RWPE2 (cell line): ENCODE measurements around the gene ABTB2.
A peak's percentile ranks its signal among the peaks of the same experiment; 100 is the strongest.

ENCODE experiments used
- ATAC-seq: fragments of 200-7000 bp; cut with Tn5 transposase; 3 replicates; pipeline ENCODE4 v1.9.1; 2021; ENCODE audit warnings: low read depth
- DNase-seq: peaks from one replicate; pipeline ENCODE4 v3.0.0-alpha.2; 2020; ENCODE audit warnings: low spot score
- H3K27ac ChIP-seq: fragments of 450-650 bp; 2 replicates; pipeline ENCODE4 v1.5.1; 2017; ENCODE audit warnings: mild to moderate bottlenecking; ENCODE audit not compliant: poor library complexity, severe bottlenecking
- H3K27me3 ChIP-seq: fragments of 250-450 bp; sonication (Bioruptor Pico); 2 replicates; pipeline ENCODE4 v1.5.1; 2021; ENCODE audit warnings: mild to moderate bottlenecking, moderate library complexity; ENCODE audit not compliant: insufficient read depth, poor library complexity, severe bottlenecking
- H3K36me3 ChIP-seq: fragments of 250-450 bp; sonication (Bioruptor Pico); 2 replicates; pipeline ENCODE4 v1.5.1; 2020; ENCODE audit warnings: low read depth, mild to moderate bottlenecking, moderate library complexity
- H3K4me1 ChIP-seq: fragments of 250-450 bp; sonication (Bioruptor Pico); 2 replicates; pipeline ENCODE4 v1.5.1; 2021; ENCODE audit warnings: mild to moderate bottlenecking, moderate library complexity; ENCODE audit not compliant: insufficient read depth, poor library complexity, severe bottlenecking
- H3K4me3 ChIP-seq: fragments of 250-450 bp; sonication (Bioruptor Pico); 2 replicates; pipeline ENCODE4 v1.5.1; 2021; ENCODE audit warnings: mild to moderate bottlenecking, moderate library complexity; ENCODE audit not compliant: severe bottlenecking
- H3K9me3 ChIP-seq: fragments of 250-450 bp; sonication (Bioruptor Pico); 2 replicates; pipeline ENCODE4 v1.5.1; 2021; ENCODE audit warnings: mild to moderate bottlenecking, moderate library complexity; ENCODE audit not compliant: severe bottlenecking
- TF ChIP-seq, protein P1 (sequence below): fragments of 450-650 bp; IDR thresholded peaks from one replicate; pipeline ENCODE4 v1.5.1; 2017; ENCODE audit warnings: mild to moderate bottlenecking, moderate library complexity; ENCODE audit not compliant: poor library complexity, severe bottlenecking

The ABTB2 gene

DNA sequence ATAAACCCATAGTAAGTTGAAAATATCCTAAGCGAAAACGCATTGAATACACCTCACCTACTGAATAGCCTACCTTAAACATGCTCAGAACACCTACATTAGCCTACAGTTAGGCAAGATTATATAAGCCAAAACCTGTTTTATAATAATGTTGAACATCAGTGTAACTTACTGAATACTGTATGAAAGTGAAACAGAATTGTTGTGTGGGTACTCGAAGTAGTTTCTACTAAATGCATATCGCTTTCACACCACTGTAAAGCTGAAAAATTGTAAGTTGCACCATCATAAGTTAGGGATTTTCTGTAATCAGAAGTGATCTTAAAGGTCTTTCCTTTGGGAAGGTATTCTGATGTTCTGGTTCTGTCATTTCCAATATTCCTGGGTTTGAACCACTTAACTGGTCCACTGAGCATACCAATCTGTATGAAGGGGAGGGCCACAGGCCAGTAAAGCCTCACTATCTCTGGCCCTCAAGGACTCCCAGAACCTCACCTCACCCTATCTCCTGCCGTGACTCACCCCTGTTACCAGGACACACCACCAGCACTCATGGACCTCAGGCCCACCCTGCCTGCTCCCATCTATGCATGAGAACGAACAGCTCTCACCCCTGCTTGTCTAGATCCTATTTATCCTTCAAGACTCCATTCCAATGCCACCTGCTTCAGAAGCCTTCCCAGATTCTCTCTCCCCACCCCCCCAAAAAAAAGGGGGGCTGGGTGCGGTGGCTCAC, 182.4 kb downstream of the ABTB2 start:
- no peak for ATAC-seq
- Histone ChIP-seq H3K9me3 (no peaks in the 10 kb centered on the region), H3K27me3 (no peaks in the 10 kb centered on the region), H3K27ac (no peak overlapping the region), H3K36me3 (no peaks in the 10 kb centered on the region), H3K4me3 (no peak overlapping the region), H3K4me1 (peaks cover 7% of the 10 kb centered on the region)
- no peak for DNase-seq
- TF ChIP-seq, protein P1, sequence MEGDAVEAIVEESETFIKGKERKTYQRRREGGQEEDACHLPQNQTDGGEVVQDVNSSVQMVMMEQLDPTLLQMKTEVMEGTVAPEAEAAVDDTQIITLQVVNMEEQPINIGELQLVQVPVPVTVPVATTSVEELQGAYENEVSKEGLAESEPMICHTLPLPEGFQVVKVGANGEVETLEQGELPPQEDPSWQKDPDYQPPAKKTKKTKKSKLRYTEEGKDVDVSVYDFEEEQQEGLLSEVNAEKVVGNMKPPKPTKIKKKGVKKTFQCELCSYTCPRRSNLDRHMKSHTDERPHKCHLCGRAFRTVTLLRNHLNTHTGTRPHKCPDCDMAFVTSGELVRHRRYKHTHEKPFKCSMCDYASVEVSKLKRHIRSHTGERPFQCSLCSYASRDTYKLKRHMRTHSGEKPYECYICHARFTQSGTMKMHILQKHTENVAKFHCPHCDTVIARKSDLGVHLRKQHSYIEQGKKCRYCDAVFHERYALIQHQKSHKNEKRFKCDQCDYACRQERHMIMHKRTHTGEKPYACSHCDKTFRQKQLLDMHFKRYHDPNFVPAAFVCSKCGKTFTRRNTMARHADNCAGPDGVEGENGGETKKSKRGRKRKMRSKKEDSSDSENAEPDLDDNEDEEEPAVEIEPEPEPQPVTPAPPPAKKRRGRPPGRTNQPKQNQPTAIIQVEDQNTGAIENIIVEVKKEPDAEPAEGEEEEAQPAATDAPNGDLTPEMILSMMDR = no peak

DNA sequence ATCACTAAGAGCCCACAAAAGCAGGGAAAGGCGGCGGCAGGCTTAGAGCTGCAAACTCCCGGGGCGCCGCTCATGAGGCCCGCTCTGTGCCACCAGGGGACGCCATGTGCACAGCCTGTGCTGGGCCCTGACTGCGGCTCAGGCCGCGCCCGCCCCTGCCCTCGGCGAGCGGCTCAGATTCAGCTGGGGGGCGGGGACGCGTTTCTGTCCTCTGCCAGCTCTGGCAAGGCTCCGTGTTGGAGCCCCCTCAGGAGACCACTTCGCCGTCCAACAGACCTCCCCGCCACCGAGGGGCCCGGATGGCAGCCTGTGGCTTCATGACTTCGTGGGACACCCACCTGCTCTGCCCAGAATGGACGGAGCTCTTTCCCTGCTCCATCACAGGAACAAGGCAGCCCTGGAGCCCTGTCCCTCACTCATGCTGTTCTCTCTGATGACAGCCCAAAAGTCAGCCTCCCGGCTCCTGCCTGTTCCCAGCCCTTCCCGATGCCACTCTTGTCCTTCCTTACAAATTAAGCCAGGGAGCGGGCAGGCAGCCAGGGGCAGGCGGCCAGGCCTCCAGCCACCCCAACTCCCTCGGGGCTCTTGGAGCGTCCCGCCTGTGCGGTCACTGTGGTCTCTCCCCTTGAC, 183.3 kb downstream of the ABTB2 start:
- H3K27ac ChIP-seq = no peak overlapping the region
- peaks cover 5% of the 10 kb centered on the region for H3K4me1 ChIP-seq
- H3K9me3 ChIP-seq = no peaks in the 10 kb centered on the region
- peak; percentile 96 for ATAC-seq
- H3K4me3 ChIP-seq = no peak overlapping the region
- no peaks in the 10 kb centered on the region for H3K27me3 ChIP-seq
- TF ChIP-seq, protein P1 = peak; percentile 97
- no peak for DNase-seq
- H3K36me3 ChIP-seq = no peaks in the 10 kb centered on the region

DNA sequence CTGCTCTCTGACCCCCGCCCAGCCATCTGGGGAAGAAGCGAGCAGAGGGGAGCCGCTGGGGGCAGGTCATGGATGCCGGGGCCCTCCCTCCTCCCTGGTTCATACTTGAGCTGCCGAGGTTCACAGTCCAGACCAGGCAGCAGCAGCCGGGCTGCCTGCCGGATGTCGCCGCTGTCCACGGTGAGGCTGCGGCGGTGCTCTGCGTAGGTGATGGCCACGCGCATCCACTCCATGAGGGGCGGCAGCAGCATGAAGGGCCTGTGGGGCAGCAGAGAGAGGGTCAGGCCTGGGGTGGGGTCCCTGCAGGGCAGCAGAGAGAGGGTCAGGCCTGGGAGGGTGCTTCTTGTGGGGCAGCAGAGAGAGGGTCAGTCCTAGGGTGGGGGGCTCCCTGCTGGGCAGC, 184.8 kb downstream of the ABTB2 start:
- Histone ChIP-seq H3K27me3 (no peaks in the 10 kb centered on the region), H3K27ac (no peak overlapping the region), H3K36me3 (no peaks in the 10 kb centered on the region), H3K4me3 (no peak overlapping the region), H3K4me1 (peaks cover 5% of the 10 kb centered on the region), H3K9me3 (no peaks in the 10 kb centered on the region)
- ATAC-seq = no peak
- no peak for DNase-seq
- TF ChIP-seq, protein P1 = no peak

DNA sequence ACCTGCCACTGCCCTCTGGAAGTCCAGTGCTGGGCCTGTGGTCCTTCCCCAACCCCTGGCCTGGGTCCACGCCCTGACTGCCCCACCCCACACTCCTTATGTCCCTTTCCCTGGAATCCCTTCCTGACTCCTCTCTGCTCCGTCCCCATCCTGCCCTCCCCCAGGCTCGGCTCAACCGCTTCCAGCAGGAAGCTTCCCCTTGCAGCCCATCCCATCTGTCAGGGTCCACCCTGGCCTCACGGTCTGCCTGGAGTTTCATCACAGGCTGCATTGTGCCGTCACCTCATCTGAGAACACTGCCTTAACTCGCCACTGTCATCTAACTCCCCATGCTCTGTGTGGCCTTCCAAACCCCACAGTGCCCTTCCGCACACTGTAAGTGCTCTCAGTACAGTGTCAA, 188.1 kb downstream of the ABTB2 start:
- DNase-seq (no peak), ATAC-seq (no peak)
- Histone ChIP-seq H3K36me3 (no peaks in the 10 kb centered on the region), H3K9me3 (no peaks in the 10 kb centered on the region), H3K4me1 (no peaks in the 10 kb centered on the region), H3K27ac (no peak overlapping the region), H3K27me3 (no peaks in the 10 kb centered on the region), H3K4me3 (no peak overlapping the region)
- TF ChIP-seq, protein P1 = no peak
